Measurements from ENCODE around the gene C5AR2. TPM values are rescaled to one million over a fixed set of nuclear protein-coding genes. Genes with fewer than 3 reads are reported as not detected.

C5AR2 gene
- 0.30 TPM in 1 of 2 replicates, not detected in the other for total RNA-seq

DNA sequence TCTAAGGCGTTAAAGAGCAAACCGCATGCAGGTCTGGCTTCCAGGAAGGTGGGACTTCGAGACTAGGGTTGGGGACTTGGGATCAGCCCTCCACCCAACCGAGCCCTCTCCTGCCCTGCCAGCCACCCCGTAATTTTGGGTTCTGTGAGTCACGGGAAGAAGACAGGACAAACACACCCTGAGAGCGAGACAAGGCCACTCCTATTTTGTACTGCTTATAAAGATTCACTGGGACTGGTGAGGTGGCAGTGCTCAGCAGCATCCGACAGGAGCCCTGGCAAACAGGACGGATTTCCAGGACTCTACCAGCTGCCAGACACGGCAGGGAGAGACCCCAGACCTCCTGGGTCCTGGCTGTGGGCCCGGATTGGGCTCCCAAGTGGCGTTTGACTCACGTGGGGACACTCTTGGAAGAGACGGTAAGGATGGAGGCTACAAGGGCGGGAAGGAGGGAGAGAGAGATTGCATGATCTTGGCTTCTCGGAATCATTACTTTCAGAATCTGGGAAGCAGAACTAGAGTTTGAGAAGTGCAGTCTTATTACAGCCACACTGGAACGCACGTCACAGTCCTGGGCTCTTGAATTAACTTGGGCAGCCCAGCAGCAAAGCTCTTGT lies at the start of gene C5AR2:
Gene C5AR2 (plus strand): TSS at position 245 of the 617 bp plus-strand sequence. CDS start 8,625 bp downstream, outside the sequence.

DNA sequence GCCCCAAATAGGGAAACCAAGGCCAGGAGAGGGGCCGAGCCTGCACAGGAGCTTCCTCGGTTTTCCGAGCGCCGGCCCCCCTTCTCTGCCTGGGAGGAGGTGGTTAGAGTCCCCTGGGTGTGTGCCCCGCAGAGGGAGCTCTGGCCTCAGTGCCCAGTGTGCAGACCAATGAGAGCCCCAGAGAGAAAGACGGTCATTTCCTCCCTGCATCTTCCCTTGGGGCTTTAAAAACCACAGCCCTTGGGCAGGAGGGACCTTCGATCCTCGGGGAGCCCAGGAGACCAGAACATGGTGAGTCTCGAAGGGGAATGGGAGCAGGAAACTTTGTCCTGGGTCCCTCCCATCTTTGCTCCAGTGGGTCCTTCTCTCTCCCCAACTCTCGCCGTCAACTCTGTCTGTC lies 22.4 kb upstream of the C5AR2 start, which contains the start of gene C5AR1:
Gene C5AR1 (plus strand): TSS at position 254 of the 400 bp plus-strand sequence. CDS start 35 bp downstream, at position 289.

GRCh38 chr19:47348819-47349795 lies 17.1 kb downstream of the C5AR2 start, which contains the start of gene DHX34:
TSS of gene DHX34 (plus strand) at chr19:47349315. CDS start at chr19:47353031, 3,716 bp downstream.

Other genes starting within 250 kb of the C5AR2 start
- 26.3 and 28.7 TPM in 2 replicates for gene ZC3H4, start 218.4 kb upstream of the C5AR2 start, total RNA-seq
- gene SAE1, start 201.3 kb upstream of the C5AR2 start, total RNA-seq: 176 and 203 TPM in 2 replicates
- gene BBC3, start 101.0 kb upstream of the C5AR2 start, total RNA-seq: 14.7 and 16.8 TPM in 2 replicates
- gene CCDC9, start 75.7 kb upstream of the C5AR2 start, total RNA-seq: 13.6 and 15.3 TPM in 2 replicates
- gene INAFM1, start 57.3 kb upstream of the C5AR2 start, total RNA-seq: 7.1 and 10.4 TPM in 2 replicates
- gene C5AR1, start 22.3 kb upstream of the C5AR2 start, total RNA-seq: 0.15 and 0.17 TPM in 2 replicates
- 12.4 and 13.7 TPM in 2 replicates for gene DHX34, start 17.1 kb downstream of the C5AR2 start, total RNA-seq
- gene MEIS3, start 87.4 kb downstream of the C5AR2 start, total RNA-seq: 6.7 and 7.7 TPM in 2 replicates
- gene SLC8A2, start 139.7 kb downstream of the C5AR2 start, total RNA-seq: not detected in 2 replicates
- 6.4 and 10.9 TPM in 2 replicates for gene KPTN, start 152.0 kb downstream of the C5AR2 start, total RNA-seq
- 97.2 and 106 TPM in 2 replicates for gene NAPA, start 182.9 kb downstream of the C5AR2 start, total RNA-seq
- gene ZNF541, start 241.0 kb downstream of the C5AR2 start, total RNA-seq: 0.15 TPM in 1 of 2 replicates, not detected in the other